C1 segment of cervical spinal cord (tissue), 14 donors: ENCODE measurements around the gene BMS1.
"Not testable (repeated sequence)": the region's sequence is repeated elsewhere in the genome, so short reads cannot be mapped to it uniquely, and the experiment has no call there.

ENCODE experiments used
- DNase-seq, 14 donors: peaks; one replicate each; lab custom pipeline; 2025; lab: John Stamatoyannopoulos, UW

BMS1 gene

DNA sequence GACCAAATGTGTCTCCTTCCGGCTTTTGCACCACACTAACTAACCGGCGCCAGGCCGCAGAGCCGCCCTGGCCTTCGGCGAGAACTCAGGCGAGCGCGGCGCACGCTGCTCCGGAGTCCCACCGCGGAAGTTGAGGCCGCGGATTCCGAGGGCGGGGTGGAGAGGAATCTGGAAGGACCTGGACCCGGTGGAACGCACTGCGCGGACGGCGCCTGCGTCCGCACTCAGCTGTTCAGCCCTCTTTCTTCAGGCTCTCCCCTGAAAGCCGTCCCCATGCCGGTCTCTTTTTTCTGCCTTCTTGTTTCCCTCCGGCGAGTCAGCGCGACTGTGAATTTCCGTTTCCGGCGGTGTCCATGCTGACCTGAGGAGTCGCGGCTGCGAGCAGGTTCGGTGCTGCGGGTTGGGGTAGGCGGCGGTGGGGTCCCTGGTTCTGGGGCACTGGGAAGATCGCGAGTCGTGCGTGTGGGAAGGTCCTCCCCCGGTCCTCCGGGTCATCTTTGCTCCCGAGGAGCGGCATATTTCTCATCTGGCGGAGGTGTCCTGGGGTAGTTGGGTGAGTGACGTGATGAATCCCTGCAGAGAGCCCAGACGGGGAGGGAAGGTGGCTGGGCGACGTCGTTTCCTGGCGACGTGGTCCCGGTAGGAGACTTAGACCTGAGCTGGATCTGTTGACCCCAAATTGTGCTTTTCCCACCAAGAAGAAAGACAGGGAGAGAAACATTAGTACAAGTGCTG lies at the start of gene BMS1:
Gene BMS1 (plus strand): TSS at position 350 of the 735 bp plus-strand sequence. CDS start 1,600 bp downstream, outside the sequence.
- DNase-seq: peak; percentile 54 to 94 (median 90)

GRCh38 chr10:42734536-42734935 lies 48.1 kb upstream of the BMS1 start:
- DNase-seq: no peak

DNA sequence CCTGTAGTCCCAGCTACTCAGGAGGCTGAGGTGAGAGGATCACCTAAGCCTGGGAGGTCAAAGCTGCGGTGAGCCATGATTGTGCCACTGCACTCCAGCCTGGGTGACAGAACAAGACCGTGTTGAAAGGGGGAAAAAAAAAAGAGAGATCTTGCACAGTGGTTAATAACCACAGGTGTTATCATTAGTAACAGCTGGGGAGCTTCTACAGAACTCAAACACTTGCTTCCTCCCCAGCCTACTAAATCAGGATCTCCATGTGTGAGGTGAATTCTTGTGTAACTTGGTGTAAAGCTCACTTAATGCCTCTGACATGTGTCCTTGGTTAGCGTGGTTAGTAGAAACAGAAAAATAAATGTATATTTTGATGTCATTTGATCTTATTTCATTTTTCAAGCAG lies 43.9 kb upstream of the BMS1 start:
- DNase-seq: no peak

GRCh38 chr10:42741536-42741935 lies 41.1 kb upstream of the BMS1 start:
- not testable (repeated sequence) for DNase-seq

DNA sequence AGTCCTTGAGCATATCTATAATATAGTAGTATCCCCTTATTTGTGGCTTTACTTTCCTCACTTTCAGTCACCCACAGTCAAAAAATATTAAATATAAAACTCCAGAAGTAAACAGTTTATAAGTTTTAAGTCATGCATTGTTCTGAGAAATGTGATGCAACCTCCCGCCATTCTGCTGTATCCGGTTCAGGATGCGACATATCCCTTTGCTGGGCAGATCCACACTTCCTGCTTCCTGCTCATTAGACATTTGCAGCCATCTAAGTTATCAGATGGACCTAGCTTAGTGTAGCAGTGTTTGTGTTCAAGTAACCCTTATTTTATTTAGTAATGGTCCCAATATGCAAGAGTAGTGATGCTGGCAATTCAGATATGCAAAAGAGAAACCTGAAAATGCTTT lies 38.9 kb upstream of the BMS1 start:
- no peak for DNase-seq

- no peak for DNase-seq
Measured at GRCh38 chr10:42744134-42744701, 38.4 kb upstream of the BMS1 start.

DNA sequence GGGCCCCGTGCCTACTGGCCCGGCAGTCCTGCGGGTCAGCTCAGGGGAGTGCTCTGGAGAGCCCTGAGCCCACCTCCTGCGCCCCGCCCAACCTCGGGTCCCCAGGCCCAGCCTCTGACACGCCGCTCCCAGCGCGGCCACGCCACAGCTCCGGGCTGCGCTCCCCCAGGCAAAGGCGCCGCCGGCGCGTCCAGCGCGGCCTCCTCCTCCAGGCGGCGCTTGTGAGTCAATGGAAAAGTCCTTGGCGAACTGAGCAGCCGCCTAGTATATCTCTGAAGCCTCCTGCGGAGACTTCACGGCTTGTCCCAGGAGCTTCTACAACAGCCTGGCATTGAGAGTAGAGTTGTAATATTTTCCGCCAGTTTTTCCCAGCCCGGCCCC lies 29.5 kb upstream of the BMS1 start:
- DNase-seq: peak in 9 of 14 donors; percentile 5 to 64 (median 25)

DNA sequence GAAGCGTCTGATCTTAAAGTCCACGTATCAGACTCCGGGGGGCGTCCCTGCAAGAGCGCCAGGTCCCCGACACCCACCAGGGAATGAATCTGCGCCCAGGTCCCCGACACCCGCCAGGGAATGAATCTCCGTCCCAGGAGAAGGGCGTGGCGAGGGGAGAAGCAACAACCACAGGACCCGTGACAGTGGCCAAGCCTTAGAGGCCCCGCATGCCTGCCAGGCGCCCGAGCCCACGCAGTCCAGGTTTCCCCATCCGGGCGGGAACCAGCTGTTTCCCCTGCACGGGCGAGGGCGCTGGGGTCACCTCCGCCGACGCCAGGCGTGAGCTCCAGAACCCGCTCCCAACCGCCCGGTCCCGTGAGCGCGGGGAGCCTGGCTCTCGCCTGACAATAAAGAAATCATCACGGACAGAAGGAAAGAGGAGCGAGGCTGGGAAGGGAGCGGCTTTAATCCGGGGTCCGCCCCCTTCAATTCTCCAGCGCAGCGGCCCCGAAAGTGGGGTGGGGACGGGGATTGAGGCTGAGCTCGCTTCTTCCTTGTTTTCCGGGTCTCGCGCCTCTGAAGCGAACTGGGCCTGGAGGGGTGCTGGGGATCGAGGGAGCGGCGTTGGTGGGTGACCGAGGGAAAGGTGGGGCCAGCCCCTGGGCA lies 29.0 kb upstream of the BMS1 start:
- no peak for DNase-seq

GRCh38 chr10:42754155-42755027 lies 28.2 kb upstream of the BMS1 start:
- DNase-seq: peak in 1 of 14 donors; percentile 0

DNA sequence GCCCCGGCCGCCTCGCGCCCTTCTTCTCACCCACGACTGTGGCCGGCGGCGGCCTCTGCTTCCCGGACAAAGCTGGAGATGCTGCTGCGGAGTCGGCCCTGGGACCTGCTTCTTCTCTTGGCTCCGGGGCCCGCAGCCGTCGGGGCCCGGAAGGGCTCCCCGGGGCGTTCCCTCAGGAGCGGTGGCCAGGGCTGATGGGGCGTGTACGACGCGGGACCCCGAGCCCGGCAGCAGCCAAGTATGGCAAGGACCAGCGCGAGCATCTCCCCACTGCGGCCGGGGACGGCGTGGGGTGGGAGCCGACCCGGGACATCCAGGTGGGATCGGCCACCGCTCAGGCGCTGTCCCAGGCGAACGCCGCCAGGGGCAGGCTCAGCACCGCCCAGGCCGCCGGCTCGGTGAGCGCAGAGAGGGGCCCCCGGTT lies 27.6 kb upstream of the BMS1 start:
- no peak for DNase-seq

- no peak for DNase-seq
Measured at GRCh38 chr10:42755556-42756093, 27.0 kb upstream of the BMS1 start.

GRCh38 chr10:42767906-42768305 lies 14.7 kb upstream of the BMS1 start:
- DNase-seq: no peak

DNA sequence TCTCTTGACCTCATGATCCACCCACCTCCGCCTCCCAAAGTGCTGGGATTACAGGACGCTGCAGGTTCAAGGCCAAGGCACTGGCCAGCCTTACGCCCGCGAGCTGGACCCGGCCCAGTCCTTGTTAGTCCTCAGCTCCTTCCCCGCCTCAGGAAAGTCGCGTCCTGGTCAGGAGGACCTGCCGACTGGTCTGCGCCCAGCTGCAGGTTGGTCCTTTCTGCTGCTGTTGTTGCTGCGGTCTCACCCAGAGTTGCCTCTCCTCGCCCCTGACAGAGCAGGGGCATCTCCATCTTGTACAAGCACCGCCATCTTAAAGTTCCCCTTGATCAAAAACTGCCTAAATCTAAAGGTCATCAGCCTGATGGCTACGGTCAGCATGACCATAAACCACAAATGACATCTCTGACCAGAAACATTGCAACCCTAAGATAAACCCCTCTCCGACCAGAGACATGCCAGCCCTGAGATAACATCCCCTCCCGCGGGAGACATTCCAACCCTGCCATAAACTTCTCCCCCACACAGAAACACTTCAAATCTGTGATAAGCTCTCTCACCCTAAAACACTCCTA lies 13.9 kb upstream of the BMS1 start:
- DNase-seq: no peak

DNA sequence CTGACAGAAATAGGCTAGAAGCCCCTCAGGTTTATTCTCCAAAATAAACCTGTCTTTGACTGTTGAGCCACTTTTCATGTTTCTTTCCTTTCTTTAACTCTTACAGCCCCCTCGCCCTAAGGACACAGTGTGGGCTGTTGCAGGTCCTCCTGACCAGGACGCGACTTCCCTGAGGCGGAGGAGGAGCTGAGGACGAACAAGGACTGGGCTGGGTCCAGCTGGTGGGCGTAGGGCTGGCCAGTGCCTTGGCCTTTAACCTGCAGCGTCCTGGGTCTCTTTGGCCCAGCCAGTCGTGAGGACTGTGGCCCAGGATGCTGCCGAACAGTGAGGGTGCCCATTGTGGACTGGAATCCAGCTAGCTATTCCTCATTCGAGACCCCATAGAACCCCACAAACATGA lies 13.4 kb upstream of the BMS1 start:
- no peak for DNase-seq

- DNase-seq: no peak
Measured at GRCh38 chr10:42769673-42770072, 12.9 kb upstream of the BMS1 start.

DNA sequence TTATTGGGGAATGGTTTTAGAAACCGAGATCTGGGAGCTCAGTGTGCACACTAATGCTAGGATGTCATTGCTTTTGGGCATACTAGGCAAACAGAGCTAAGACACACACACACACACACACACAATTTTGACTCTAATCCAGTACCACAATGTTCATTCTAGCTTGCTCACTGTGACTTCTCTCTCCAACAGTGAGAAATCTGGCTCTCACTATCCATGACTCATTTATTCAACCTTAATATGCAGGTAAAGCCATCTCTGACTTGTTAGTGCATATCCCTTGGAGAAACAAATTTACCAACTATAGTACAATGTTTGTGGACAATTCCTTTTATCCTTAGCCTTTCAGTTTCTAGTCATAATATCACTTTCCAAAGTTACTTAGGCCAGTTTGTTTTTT lies 5.9 kb upstream of the BMS1 start:
- DNase-seq: no peak

DNA sequence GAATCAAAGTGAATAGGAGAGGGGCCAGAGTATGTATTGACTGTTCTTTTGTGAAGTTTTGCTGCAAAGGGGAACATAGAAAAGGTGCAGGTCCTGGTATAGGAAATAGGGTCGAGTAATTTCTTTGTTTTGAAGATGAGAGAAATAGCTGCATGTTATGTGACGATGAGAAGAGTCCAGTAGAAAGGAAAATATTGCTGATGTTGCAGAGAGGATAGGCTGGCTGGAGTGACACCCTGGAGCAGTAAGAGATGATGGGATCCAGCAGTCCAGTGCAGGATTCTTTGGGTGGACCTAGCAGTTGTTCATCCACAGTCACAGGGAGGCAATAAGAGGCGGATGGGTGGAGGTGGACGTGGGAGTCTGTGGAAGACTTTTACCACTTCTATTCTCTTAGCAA lies 2.1 kb upstream of the BMS1 start:
- DNase-seq: no peak

DNA sequence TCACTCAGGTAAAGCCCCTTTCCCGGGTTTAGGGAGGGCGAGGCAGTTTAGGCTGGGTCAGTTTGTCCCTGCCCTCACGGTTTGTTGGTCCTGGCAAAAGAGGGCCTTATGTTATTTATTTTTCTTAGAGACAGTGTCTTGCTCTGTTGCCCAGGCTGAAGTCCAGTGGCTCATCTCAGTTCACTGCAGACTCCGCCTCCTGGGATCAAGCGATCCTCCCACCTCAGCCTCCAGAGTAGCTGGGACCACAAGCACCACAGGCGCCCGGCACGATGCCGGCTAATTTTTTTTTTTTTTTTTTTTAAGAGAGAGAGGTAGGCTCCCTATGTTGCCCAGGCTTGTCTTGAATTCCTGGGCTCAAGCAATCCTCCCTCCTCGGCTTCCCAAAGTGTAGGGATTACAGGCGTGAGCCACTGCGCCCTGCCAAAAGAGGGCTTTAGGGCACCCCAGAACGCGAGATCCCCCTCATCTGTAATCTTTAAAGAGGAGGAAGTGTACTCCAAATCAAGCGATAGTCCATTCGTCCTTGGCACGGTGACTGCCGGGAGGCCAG lies 626 bp upstream of the BMS1 start:
- no peak for DNase-seq

- peak in 2 of 14 donors; percentile 29 to 30 for DNase-seq
Measured at GRCh38 chr10:42783181-42783549, 570 bp downstream of the BMS1 start.

- no peak for DNase-seq
Measured at GRCh38 chr10:42785759-42786158, 3.2 kb downstream of the BMS1 start.

DNA sequence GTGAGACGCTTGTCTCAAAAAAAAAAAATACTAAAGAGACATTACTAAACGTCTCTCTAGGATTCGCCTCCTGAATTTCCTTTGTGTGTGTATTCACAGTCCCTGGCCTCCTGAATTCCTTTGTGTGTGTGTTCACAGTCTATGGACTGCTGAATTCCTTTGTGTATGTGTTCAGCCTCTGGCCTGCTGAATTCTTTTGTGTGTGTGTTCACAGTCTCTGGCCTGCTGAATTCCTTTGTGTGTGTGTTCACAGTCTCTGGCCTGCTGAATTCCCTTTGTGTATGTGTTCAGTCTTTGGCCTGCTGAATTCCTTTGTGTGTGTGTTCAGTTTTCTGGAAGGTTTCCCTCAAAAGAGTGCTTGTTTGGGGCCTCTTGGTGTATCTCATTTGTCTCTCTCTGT lies 8.2 kb downstream of the BMS1 start:
- DNase-seq: no peak
